GM23338 (cell line): ENCODE measurements around the gene CACNA2D4. TPM values are rescaled to one million over a fixed set of nuclear protein-coding genes. Genes with fewer than 3 reads are reported as not detected.

Experiments used
- ATAC-seq: fragments of 200-7000 bp; cut with Tn5 transposase; 3 replicates; pipeline ENCODE4 v1.9.1; 2020
- DNase-seq: peaks from one replicate; pipeline ENCODE4 v3.0.0-alpha.2; 2015; ENCODE audit warnings: low spot score
- H2AFZ ChIP-seq: fragments of 200-600 bp; sonication (generic); 2 replicates; pipeline ENCODE4 v1.8.0; 2016; ENCODE audit warnings: antibody characterized with exemption, mild to moderate bottlenecking, moderate library complexity
- H3F3A ChIP-seq: fragments of 200-600 bp; sonication (generic); replicated peaks from 2 replicates; pipeline ENCODE4 v1.8.0; 2017; ENCODE audit warnings: antibody characterized with exemption, mixed run types, low read depth
- H3K27ac ChIP-seq: fragments of 200-600 bp; sonication (generic); 2 replicates; pipeline ENCODE4 v1.6.1; 2016; ENCODE audit warnings: low read depth
- H3K27me3 ChIP-seq: fragments of 200-600 bp; sonication (generic); 2 replicates; pipeline ENCODE4 v1.8.0; 2016; ENCODE audit warnings: mild to moderate bottlenecking, mixed run types, moderate library complexity; ENCODE audit not compliant: insufficient read depth
- H3K36me3 ChIP-seq: fragments of 200-600 bp; sonication (generic); 2 replicates; pipeline ENCODE4 v1.8.0; 2016; ENCODE audit warnings: mild to moderate bottlenecking; ENCODE audit not compliant: insufficient read depth
- H3K4me1 ChIP-seq: fragments of 200-600 bp; sonication (generic); 2 replicates; pipeline ENCODE4 v1.8.0; 2016; ENCODE audit warnings: mild to moderate bottlenecking, moderate library complexity; ENCODE audit not compliant: insufficient read depth
- H3K4me2 ChIP-seq: fragments of 200-600 bp; sonication (generic); 2 replicates; pipeline ENCODE4 v1.7.1; 2017; ENCODE audit warnings: mixed run types
- H3K4me3 ChIP-seq: fragments of 200-600 bp; sonication (generic); 2 replicates; pipeline ENCODE4 v1.6.1; 2016; ENCODE audit warnings: mixed run types
- H3K79me2 ChIP-seq: fragments of 200-600 bp; sonication (generic); replicated peaks from 2 replicates; pipeline ENCODE4 v1.8.0; 2017; ENCODE audit warnings: mild to moderate bottlenecking; ENCODE audit not compliant: insufficient read depth
- H3K9me2 ChIP-seq: fragments of 200-600 bp; sonication (generic); 2 replicates; pipeline ENCODE4 v1.8.0; 2017; ENCODE audit not compliant: insufficient read depth
- H4K20me1 ChIP-seq: fragments of 200-600 bp; sonication (generic); replicated peaks from 2 replicates; pipeline ENCODE4 v1.8.0; 2017; ENCODE audit warnings: mild to moderate bottlenecking; ENCODE audit not compliant: insufficient read depth
- H3K27ac Mint-ChIP-seq: 2 replicates; pipeline ENCODE4 v1.8.0; 2020; ENCODE audit warnings: inconsistent platforms, mild to moderate bottlenecking, moderate library complexity, mixed read lengths
- H3K27me3 Mint-ChIP-seq: 3 replicates; pipeline ENCODE4 v1.8.0; 2022; ENCODE audit warnings: low read depth, mild to moderate bottlenecking, moderate library complexity, mixed read lengths, inconsistent platforms; ENCODE audit not compliant: insufficient read depth, poor library complexity
- H3K36me3 Mint-ChIP-seq: 3 replicates; pipeline ENCODE4 v1.8.0; 2021; ENCODE audit warnings: low read depth, mild to moderate bottlenecking, inconsistent platforms, moderate library complexity, mixed read lengths
- H3K4me1 Mint-ChIP-seq: 3 replicates; pipeline ENCODE4 v1.8.0; 2020; ENCODE audit warnings: mild to moderate bottlenecking, inconsistent platforms, mixed read lengths
- H3K4me3 Mint-ChIP-seq: 3 replicates; pipeline ENCODE4 v1.8.0; 2021; ENCODE audit warnings: moderate library complexity, mild to moderate bottlenecking, inconsistent platforms, mixed read lengths
- H3K9me3 Mint-ChIP-seq: 3 replicates; pipeline ENCODE4 v1.8.0; 2020; ENCODE audit warnings: moderate library complexity, mild to moderate bottlenecking, inconsistent platforms, mixed read lengths
- CREB1 ChIP-seq: fragments of 250-450 bp; sonication (Bioruptor Pico); IDR thresholded peaks from 2 replicates; pipeline ENCODE4 v1.5.0; 2020; ENCODE audit warnings: low read depth, mild to moderate bottlenecking, moderate library complexity
- CTCF ChIP-seq, 2 experiments: fragments of 200-600 bp in 1 of 2; sonication (generic) in 1 of 2; conservative IDR thresholded peaks; 2 replicates each; pipeline versions ENCODE4 v1.5.1 to v1.6.1; 2016 to 2017; ENCODE audit warnings: antibody characterized with exemption in 2 of 2, low read depth in 2 of 2, mild to moderate bottlenecking in 2 of 2, moderate library complexity in 1 of 2
- EZH2 ChIP-seq: fragments of 200-600 bp; sonication (generic); IDR thresholded peaks from one replicate; pipeline ENCODE4 v1.8.0; 2017; ENCODE audit warnings: antibody characterized with exemption, mild to moderate bottlenecking, low read depth; ENCODE audit not compliant: unreplicated experiment
- EZH2phosphoT487 ChIP-seq: fragments of 200-600 bp; sonication (generic); IDR thresholded peaks from one replicate; pipeline ENCODE4 v1.8.1; 2018; ENCODE audit warnings: antibody characterized with exemption; ENCODE audit not compliant: unreplicated experiment
- JUNB ChIP-seq: IDR thresholded peaks from one replicate; pipeline ENCODE4 v1.6.1; 2016; ENCODE audit warnings: antibody characterized with exemption; ENCODE audit not compliant: unreplicated experiment
- NANOG ChIP-seq: IDR thresholded peaks from 2 replicates; pipeline ENCODE4 v1.6.1; 2016; ENCODE audit warnings: antibody characterized with exemption, borderline replicate concordance
- POLR2AphosphoS5 ChIP-seq: IDR thresholded peaks from 2 replicates; pipeline ENCODE4 v1.6.1; 2016; ENCODE audit warnings: antibody characterized with exemption, low read depth
- ZNF331 ChIP-seq: fragments of 250-450 bp; sonication (Bioruptor Pico); IDR thresholded peaks from 2 replicates; pipeline ENCODE4 v1.5.0; 2020; ENCODE audit warnings: low read depth, mild to moderate bottlenecking, moderate library complexity
- polyA plus RNA-seq: library from polyadenylated mRNA; unstranded; fragments of >200 nt; fragmentation: Nextera tagmentation; extraction: Ambion mirVana; gene quantifications from 2 replicates; pipeline ENCODE4 v1.2.1, GENCODE V29; 2016
- total RNA-seq: library from RNA; depleted of rRNA; stranded (reverse); fragments of >200 nt; shearing (Covaris generic); gene quantifications from 2 replicates; pipeline ENCODE4 v1.2.3, GENCODE V29; 2014
- TF ChIP-seq, protein P1 (sequence below): IDR thresholded peaks from one replicate; pipeline ENCODE4 v1.6.1; 2018; ENCODE audit warnings: antibody characterized with exemption; ENCODE audit not compliant: unreplicated experiment
- TF ChIP-seq, protein P2 (sequence below): fragments of 250-450 bp; sonication (Bioruptor Pico); IDR thresholded peaks from 2 replicates; pipeline ENCODE4 v1.5.0; 2020; ENCODE audit warnings: mild to moderate bottlenecking, moderate library complexity

CACNA2D4 gene
- total and polyA plus RNA-seq, 2 experiments from 2014 or later = 0.07 to 0.24 TPM

- no peak for TF ChIP-seq CTCF (conservative IDR thresholded peaks at IDR 0.05; ENCODE audit: low read depth in 2 of 2)
Observed at GRCh38 chr12:1843641-1844005, 74.8 kb downstream of the CACNA2D4 start (continued).

- H3K4me2 ChIP-seq = no peak overlapping the region
- no peak overlapping the region for H3K27ac ChIP-seq
- H3F3A ChIP-seq = no peaks in the 10 kb centered on the region
- H3K27me3 Mint-ChIP-seq = peaks cover 6% of the 10 kb centered on the region
- DNase-seq = no peak
- H3K9me2 ChIP-seq = no peaks in the 10 kb centered on the region
- no peaks in the 10 kb centered on the region for H3K27me3 ChIP-seq
- H3K4me1 Mint-ChIP-seq = peaks cover 50% of the 10 kb centered on the region
- no peak overlapping the region for H3K4me3 Mint-ChIP-seq
- H2AFZ ChIP-seq = peak overlapping the region; percentile 18; the same call in 1 of the 2 replicates
- H3K79me2 ChIP-seq = no peaks in the 10 kb centered on the region
- H3K4me3 ChIP-seq = no peak overlapping the region
- H3K36me3 Mint-ChIP-seq = no peaks in the 10 kb centered on the region
- peaks cover 9% of the 10 kb centered on the region for H3K4me1 ChIP-seq
- no peak overlapping the region for H3K27ac Mint-ChIP-seq
- no peaks in the 10 kb centered on the region for H3K9me3 Mint-ChIP-seq
- H3K36me3 ChIP-seq = no peaks in the 10 kb centered on the region
- no peaks in the 10 kb centered on the region for H4K20me1 ChIP-seq
- peak; percentile 10; the same call in 1 of the 3 replicates for ATAC-seq
- TF ChIP-seq POLR2AphosphoS5 (no peak), ZNF331 (CRISPR knock-in tag) (no peak), EZH2 (no peak), NANOG (no peak), CTCF (conservative IDR thresholded peaks at IDR 0.05; ENCODE audit: low read depth in 2 of 2) (no peak), CREB1 (CRISPR knock-in tag) (no peak), EZH2phosphoT487 (no peak), JUNB (no peak)
- TF ChIP-seq, protein P1, sequence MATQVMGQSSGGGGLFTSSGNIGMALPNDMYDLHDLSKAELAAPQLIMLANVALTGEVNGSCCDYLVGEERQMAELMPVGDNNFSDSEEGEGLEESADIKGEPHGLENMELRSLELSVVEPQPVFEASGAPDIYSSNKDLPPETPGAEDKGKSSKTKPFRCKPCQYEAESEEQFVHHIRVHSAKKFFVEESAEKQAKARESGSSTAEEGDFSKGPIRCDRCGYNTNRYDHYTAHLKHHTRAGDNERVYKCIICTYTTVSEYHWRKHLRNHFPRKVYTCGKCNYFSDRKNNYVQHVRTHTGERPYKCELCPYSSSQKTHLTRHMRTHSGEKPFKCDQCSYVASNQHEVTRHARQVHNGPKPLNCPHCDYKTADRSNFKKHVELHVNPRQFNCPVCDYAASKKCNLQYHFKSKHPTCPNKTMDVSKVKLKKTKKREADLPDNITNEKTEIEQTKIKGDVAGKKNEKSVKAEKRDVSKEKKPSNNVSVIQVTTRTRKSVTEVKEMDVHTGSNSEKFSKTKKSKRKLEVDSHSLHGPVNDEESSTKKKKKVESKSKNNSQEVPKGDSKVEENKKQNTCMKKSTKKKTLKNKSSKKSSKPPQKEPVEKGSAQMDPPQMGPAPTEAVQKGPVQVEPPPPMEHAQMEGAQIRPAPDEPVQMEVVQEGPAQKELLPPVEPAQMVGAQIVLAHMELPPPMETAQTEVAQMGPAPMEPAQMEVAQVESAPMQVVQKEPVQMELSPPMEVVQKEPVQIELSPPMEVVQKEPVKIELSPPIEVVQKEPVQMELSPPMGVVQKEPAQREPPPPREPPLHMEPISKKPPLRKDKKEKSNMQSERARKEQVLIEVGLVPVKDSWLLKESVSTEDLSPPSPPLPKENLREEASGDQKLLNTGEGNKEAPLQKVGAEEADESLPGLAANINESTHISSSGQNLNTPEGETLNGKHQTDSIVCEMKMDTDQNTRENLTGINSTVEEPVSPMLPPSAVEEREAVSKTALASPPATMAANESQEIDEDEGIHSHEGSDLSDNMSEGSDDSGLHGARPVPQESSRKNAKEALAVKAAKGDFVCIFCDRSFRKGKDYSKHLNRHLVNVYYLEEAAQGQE = no peak
- TF ChIP-seq, protein P2, sequence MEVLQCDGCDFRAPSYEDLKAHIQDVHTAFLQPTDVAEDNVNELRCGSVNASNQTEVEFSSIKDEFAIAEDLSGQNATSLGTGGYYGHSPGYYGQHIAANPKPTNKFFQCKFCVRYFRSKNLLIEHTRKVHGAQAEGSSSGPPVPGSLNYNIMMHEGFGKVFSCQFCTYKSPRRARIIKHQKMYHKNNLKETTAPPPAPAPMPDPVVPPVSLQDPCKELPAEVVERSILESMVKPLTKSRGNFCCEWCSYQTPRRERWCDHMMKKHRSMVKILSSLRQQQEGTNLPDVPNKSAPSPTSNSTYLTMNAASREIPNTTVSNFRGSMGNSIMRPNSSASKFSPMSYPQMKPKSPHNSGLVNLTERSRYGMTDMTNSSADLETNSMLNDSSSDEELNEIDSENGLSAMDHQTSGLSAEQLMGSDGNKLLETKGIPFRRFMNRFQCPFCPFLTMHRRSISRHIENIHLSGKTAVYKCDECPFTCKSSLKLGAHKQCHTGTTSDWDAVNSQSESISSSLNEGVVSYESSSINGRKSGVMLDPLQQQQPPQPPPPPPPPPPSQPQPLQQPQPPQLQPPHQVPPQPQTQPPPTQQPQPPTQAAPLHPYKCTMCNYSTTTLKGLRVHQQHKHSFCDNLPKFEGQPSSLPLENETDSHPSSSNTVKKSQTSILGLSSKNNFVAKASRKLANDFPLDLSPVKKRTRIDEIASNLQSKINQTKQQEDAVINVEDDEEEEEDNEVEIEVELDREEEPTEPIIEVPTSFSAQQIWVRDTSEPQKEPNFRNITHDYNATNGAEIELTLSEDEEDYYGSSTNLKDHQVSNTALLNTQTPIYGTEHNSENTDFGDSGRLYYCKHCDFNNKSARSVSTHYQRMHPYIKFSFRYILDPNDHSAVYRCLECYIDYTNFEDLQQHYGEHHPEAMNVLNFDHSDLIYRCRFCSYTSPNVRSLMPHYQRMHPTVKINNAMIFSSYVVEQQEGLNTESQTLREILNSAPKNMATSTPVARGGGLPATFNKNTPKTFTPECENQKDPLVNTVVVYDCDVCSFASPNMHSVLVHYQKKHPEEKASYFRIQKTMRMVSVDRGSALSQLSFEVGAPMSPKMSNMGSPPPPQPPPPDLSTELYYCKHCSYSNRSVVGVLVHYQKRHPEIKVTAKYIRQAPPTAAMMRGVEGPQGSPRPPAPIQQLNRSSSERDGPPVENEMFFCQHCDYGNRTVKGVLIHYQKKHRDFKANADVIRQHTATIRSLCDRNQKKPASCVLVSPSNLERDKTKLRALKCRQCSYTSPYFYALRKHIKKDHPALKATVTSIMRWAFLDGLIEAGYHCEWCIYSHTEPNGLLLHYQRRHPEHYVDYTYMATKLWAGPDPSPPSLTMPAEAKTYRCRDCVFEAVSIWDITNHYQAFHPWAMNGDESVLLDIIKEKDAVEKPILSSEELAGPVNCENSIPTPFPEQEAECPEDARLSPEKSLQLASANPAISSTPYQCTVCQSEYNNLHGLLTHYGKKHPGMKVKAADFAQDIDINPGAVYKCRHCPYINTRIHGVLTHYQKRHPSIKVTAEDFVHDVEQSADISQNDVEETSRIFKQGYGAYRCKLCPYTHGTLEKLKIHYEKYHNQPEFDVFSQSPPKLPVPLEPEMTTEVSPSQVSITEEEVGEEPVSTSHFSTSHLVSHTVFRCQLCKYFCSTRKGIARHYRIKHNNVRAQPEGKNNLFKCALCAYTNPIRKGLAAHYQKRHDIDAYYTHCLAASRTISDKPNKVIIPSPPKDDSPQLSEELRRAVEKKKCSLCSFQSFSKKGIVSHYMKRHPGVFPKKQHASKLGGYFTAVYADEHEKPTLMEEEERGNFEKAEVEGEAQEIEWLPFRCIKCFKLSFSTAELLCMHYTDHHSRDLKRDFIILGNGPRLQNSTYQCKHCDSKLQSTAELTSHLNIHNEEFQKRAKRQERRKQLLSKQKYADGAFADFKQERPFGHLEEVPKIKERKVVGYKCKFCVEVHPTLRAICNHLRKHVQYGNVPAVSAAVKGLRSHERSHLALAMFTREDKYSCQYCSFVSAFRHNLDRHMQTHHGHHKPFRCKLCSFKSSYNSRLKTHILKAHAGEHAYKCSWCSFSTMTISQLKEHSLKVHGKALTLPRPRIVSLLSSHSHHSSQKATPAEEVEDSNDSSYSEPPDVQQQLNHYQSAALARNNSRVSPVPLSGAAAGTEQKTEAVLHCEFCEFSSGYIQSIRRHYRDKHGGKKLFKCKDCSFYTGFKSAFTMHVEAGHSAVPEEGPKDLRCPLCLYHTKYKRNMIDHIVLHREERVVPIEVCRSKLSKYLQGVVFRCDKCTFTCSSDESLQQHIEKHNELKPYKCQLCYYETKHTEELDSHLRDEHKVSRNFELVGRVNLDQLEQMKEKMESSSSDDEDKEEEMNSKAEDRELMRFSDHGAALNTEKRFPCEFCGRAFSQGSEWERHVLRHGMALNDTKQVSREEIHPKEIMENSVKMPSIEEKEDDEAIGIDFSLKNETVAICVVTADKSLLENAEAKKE (CRISPR knock-in tag) = no peak
Observed at GRCh38 chr12:1842905-1843640, 75.4 kb downstream of the CACNA2D4 start.
